HG03045 (cell line): Measurements from ENCODE around the gene FAM83B.
"Not testable (repeated sequence)": the region's sequence is repeated elsewhere in the genome, so short reads cannot be mapped to it uniquely, and the experiment has no call there.

ENCODE experiments used
- ATAC-seq: cut with Tn5 transposase; IDR thresholded peaks from one replicate; pipeline ENCODE4 v1.9.1; 2021; ENCODE audit warnings: mild to moderate bottlenecking, moderate library complexity; ENCODE audit not compliant: unreplicated experiment

The FAM83B gene

GRCh38 chr6:54860739-54861138 lies 14.2 kb downstream of the FAM83B start:
- ATAC-seq = no peak

GRCh38 chr6:54861905-54862616 lies 15.5 kb downstream of the FAM83B start:
- ATAC-seq = no peak

- no peak for ATAC-seq
These were observed 17.7 kb downstream of the FAM83B start for GRCh38 chr6:54864272-54864671.

GRCh38 chr6:54865091-54865631 lies 18.6 kb downstream of the FAM83B start:
- ATAC-seq = no peak

GRCh38 chr6:54868556-54868955 lies 22.0 kb downstream of the FAM83B start:
- ATAC-seq = no peak

GRCh38 chr6:54873599-54873998 lies 27.0 kb downstream of the FAM83B start:
- no peak for ATAC-seq

- no peak for ATAC-seq
These were observed 27.9 kb downstream of the FAM83B start for GRCh38 chr6:54874349-54875048.

GRCh38 chr6:54875539-54875938 lies 29.0 kb downstream of the FAM83B start:
- ATAC-seq = no peak

- no peak for ATAC-seq
These were observed 29.8 kb downstream of the FAM83B start for GRCh38 chr6:54876365-54876764.

- no peak for ATAC-seq
These were observed 30.3 kb downstream of the FAM83B start for GRCh38 chr6:54876871-54877270.

- ATAC-seq = no peak
These were observed 31.2 kb downstream of the FAM83B start for GRCh38 chr6:54877713-54878317.

- ATAC-seq = no peak
These were observed 32.1 kb downstream of the FAM83B start for GRCh38 chr6:54878718-54879117.

GRCh38 chr6:54879188-54879985 lies 32.8 kb downstream of the FAM83B start:
- ATAC-seq = no peak

GRCh38 chr6:54881067-54881730 lies 34.6 kb downstream of the FAM83B start:
- ATAC-seq = no peak

- ATAC-seq = not testable (repeated sequence)
These were observed 35.3 kb downstream of the FAM83B start for GRCh38 chr6:54881891-54882290.

GRCh38 chr6:54886932-54887584 lies 40.5 kb downstream of the FAM83B start:
- no peak for ATAC-seq

GRCh38 chr6:54891536-54891935 lies 45.0 kb downstream of the FAM83B start:
- ATAC-seq = no peak

- ATAC-seq = no peak
These were observed 46.3 kb downstream of the FAM83B start for GRCh38 chr6:54892831-54893230.

GRCh38 chr6:54893818-54894217 lies 47.2 kb downstream of the FAM83B start:
- ATAC-seq = no peak

- ATAC-seq = no peak
These were observed 49.7 kb downstream of the FAM83B start for GRCh38 chr6:54896302-54896701.
